Ectodermal cell (in vitro differentiated cells): ENCODE data around the gene IRF2.

Experiments
- H3K27ac ChIP-seq: 2 replicates; pipeline ENCODE4 v1.7.0; 2013; ENCODE audit warnings: mild to moderate bottlenecking, low read depth, low read length; ENCODE audit not compliant: insufficient read depth, poor library complexity, severe bottlenecking
- H3K27me3 ChIP-seq: 2 replicates; pipeline ENCODE4 v1.7.0; 2013; ENCODE audit warnings: mild to moderate bottlenecking, low read length; ENCODE audit not compliant: insufficient read depth, control insufficient read depth, poor library complexity, severe bottlenecking
- H3K36me3 ChIP-seq: one replicate; pipeline ENCODE4 v1.7.0; 2013; ENCODE audit warnings: low read length; ENCODE audit not compliant: control insufficient read depth, insufficient read depth
- H3K4me1 ChIP-seq: one replicate; pipeline ENCODE4 v1.7.0; 2013; ENCODE audit warnings: low read length; ENCODE audit not compliant: control insufficient read depth, insufficient read depth
- H3K4me3 ChIP-seq: 2 replicates; pipeline ENCODE4 v1.7.0; 2013; ENCODE audit warnings: low read depth, low read length, control low read depth; ENCODE audit not compliant: insufficient read depth
- H3K9me3 ChIP-seq: 2 replicates; pipeline ENCODE4 v1.7.0; 2013; ENCODE audit warnings: mild to moderate bottlenecking, low read length, moderate library complexity; ENCODE audit not compliant: control insufficient read depth
- WGBS, 2 experiments: methylation state at CpG; one replicate each; pipeline ENCODE4 v1.1.7; 2013; ENCODE audit warnings: missing lambda C conversion rate in 2 of 2; 5-methylcytosine and 5-hydroxymethylcytosine counted together

Gene IRF2

GRCh38 chr4:184401397-184402171, 72.8 kb downstream of the IRF2 start:
- Histone ChIP-seq H3K4me3 (no peak overlapping the region), H3K27ac (peak overlapping the region; percentile 92), H3K27me3 (no peaks in the 10 kb centered on the region), H3K9me3 (no peaks in the 10 kb centered on the region), H3K36me3 (peaks cover 6% of the 10 kb centered on the region), H3K4me1 (peaks cover 22% of the 10 kb centered on the region)
- 25 to 29% methylated on average over 13 of the region's 13 CpGs for WGBS, 2 experiments

GRCh38 chr4:184400891-184401290, 73.5 kb downstream of the IRF2 start:
- peaks cover 6% of the 10 kb centered on the region for H3K36me3 ChIP-seq
- H3K4me3 ChIP-seq: no peak overlapping the region
- H3K9me3 ChIP-seq: no peaks in the 10 kb centered on the region
- peak overlapping the region; percentile 92 for H3K27ac ChIP-seq
- H3K4me1 ChIP-seq: peaks cover 22% of the 10 kb centered on the region
- H3K27me3 ChIP-seq: no peaks in the 10 kb centered on the region
- WGBS, 2 experiments: 83 to 87% methylated on average over 7 to 8 of the region's 8 CpGs

- H3K27ac ChIP-seq: no peak overlapping the region
- H3K4me1 ChIP-seq: peaks cover 22% of the 10 kb centered on the region
- 95 to 97% methylated on average over 7 of the region's 7 CpGs for WGBS, 2 experiments
- peaks cover 5% of the 10 kb centered on the region for H3K36me3 ChIP-seq
- H3K4me3 ChIP-seq: no peak overlapping the region
- no peaks in the 10 kb centered on the region for H3K27me3 ChIP-seq
- no peaks in the 10 kb centered on the region for H3K9me3 ChIP-seq
These were observed 73.9 kb downstream of the IRF2 start for GRCh38 chr4:184400375-184400870.

GRCh38 chr4:184399512-184399908, 74.8 kb downstream of the IRF2 start:
- no peak overlapping the region for H3K27ac ChIP-seq
- no peaks in the 10 kb centered on the region for H3K9me3 ChIP-seq
- WGBS, 2 experiments: 94 to 95% methylated on average over 3 of the region's 3 CpGs
- H3K27me3 ChIP-seq: no peaks in the 10 kb centered on the region
- no peaks in the 10 kb centered on the region for H3K36me3 ChIP-seq
- no peak overlapping the region for H3K4me3 ChIP-seq
- peaks cover 22% of the 10 kb centered on the region for H3K4me1 ChIP-seq

GRCh38 chr4:184398741-184399511, 75.4 kb downstream of the IRF2 start:
- no peaks in the 10 kb centered on the region for H3K36me3 ChIP-seq
- peaks cover 22% of the 10 kb centered on the region for H3K4me1 ChIP-seq
- WGBS, 2 experiments: 94 to 96% methylated on average over 24 of the region's 24 CpGs
- no peak overlapping the region for H3K27ac ChIP-seq
- no peaks in the 10 kb centered on the region for H3K27me3 ChIP-seq
- H3K9me3 ChIP-seq: no peaks in the 10 kb centered on the region
- no peak overlapping the region for H3K4me3 ChIP-seq

GRCh38 chr4:184397516-184398163, 76.7 kb downstream of the IRF2 start:
- peaks cover 16% of the 10 kb centered on the region for H3K4me1 ChIP-seq
- no peaks in the 10 kb centered on the region for H3K36me3 ChIP-seq
- no peak overlapping the region for H3K27ac ChIP-seq
- H3K27me3 ChIP-seq: no peaks in the 10 kb centered on the region
- H3K9me3 ChIP-seq: no peaks in the 10 kb centered on the region
- 92 to 93% methylated on average over 6 of the region's 6 CpGs for WGBS, 2 experiments
- no peak overlapping the region for H3K4me3 ChIP-seq

- no peaks in the 10 kb centered on the region for H3K27me3 ChIP-seq
- no peaks in the 10 kb centered on the region for H3K36me3 ChIP-seq
- 90 to 92% methylated on average over 15 of the region's 15 CpGs for WGBS, 2 experiments
- H3K4me1 ChIP-seq: peaks cover 8% of the 10 kb centered on the region
- H3K9me3 ChIP-seq: no peaks in the 10 kb centered on the region
- H3K4me3 ChIP-seq: no peak overlapping the region
- H3K27ac ChIP-seq: no peak overlapping the region
These were observed 77.5 kb downstream of the IRF2 start for GRCh38 chr4:184396570-184397515.

- Histone ChIP-seq H3K4me3 (no peak overlapping the region), H3K9me3 (no peaks in the 10 kb centered on the region), H3K36me3 (no peaks in the 10 kb centered on the region), H3K4me1 (no peaks in the 10 kb centered on the region), H3K27ac (no peak overlapping the region), H3K27me3 (no peaks in the 10 kb centered on the region)
- 90 to 97% methylated on average over 12 to 14 of the region's 14 CpGs for WGBS, 2 experiments
These were observed 78.4 kb downstream of the IRF2 start for GRCh38 chr4:184395971-184396391.

- no peaks in the 10 kb centered on the region for H3K36me3 ChIP-seq
- WGBS, 2 experiments: 90 to 92% methylated on average over 7 of the region's 7 CpGs
- H3K4me3 ChIP-seq: no peak overlapping the region
- no peaks in the 10 kb centered on the region for H3K9me3 ChIP-seq
- no peak overlapping the region for H3K27ac ChIP-seq
- H3K4me1 ChIP-seq: peaks cover 2% of the 10 kb centered on the region
- H3K27me3 ChIP-seq: no peaks in the 10 kb centered on the region
These were observed 78.9 kb downstream of the IRF2 start for GRCh38 chr4:184395451-184395917.
